Stimulated activated CD4-positive, alpha-beta T cell treated with anti-CD3 and anti-CD28 coated beads, Interleukin-12 subunit alpha, Interleukin-12 subunit beta, amount 100 ng/mL, for 48 hours (primary cell): Measurements from ENCODE around the gene MGAM2.

Experiments
- DNase-seq, 3 donors: peaks; one replicate each; pipeline ENCODE4 v3.0.0-alpha.2; 2020; ENCODE audit warnings: low read depth in 2 of 3, low spot score in 1 of 3

MGAM2 gene

DNA sequence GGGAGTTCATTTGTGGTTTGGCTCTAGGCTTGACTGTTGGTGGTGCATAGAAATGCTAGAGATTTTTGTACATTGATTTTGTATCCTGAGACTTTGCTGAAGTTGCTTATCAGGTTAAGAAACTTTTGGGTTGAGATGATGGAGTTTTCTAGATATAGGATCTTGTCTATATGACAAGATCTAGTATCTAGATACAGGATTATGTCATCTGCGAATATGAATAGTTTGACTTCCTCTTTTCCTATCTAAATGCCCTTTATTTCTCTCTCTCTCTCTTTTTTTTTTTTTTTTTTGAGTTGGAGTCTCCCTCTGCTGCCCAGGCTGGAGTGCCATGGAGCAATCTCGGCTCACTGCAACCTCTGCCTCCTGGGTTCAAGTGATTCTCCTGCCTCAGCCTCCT is 62.9 kb downstream of the MGAM2 start:
- no peak for DNase-seq

DNA sequence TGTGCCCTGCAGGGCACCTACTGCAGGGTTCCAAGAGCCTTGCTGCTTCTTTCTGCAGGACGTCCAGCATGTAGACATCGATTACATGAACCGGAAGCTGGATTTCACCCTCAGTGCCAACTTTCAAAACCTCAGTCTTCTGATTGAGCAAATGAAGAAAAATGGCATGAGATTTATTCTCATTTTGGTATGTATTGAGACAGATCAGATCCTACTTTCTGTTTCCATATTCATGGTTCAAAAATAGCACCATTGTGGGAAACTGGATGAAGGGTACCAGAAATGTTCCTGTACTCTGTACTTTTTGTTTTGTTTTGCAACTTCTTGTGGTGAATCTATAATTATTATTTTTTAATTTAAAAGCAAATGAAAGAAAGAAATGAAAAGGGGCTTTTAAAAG is 64.1 kb downstream of the MGAM2 start:
- no peak for DNase-seq

DNA sequence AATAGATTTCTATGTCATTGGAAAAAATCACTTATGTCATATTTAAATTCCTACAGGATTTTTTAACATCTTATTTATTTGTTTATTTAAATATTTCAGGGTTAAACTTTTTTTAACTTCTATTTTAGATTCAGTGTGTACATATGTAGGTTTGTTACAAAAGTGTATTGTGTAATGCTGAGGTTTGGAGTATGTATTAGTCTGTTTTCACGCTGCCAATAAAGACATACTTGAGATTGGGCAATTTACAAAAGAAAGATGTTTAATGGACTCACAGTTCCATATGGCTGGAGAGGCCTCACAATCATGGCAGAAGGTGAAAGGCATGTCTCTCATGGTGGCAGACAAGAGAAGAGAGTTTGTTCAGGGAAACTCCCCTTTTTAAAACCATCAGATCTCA is 65.4 kb downstream of the MGAM2 start:
- no peak for DNase-seq

DNA sequence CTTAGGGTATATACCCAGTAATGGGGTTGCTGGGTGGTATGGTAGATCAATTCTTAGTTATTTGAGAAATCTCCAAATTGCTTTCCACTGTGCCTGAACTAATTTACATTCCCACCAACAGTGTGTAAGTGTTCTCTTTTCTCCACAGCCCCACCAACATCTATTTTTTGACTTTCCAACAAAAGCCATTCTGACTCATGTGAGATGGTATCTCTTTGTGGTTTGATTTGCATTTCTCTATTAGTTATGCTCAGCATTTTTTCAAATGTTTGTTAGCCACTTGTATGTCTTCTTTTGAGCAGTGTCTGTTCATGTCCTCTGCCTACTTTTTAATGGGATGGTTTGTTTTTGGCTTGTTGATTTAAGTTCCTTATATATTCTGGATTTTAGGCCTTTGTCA is 66.4 kb downstream of the MGAM2 start:
- no peak for DNase-seq

DNA sequence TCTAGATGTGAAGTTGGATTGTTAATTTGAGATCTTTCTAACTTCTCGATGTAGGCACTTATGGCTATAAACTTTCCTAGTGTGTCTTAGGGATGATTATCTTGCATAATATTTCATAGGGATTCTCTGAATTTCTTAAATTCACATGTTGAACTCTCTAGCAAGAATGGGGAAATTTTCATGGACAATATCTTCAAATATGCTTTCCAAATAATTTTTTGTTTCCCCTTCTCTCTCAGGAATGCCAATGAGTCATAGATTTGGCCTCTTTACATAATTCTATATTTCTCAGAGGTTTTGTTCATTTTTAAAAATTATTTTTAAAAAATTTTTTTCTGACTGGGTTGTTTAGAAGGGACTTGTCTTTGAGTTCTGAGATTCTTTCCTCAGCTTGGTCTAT is 68.9 kb downstream of the MGAM2 start:
- no peak for DNase-seq

DNA sequence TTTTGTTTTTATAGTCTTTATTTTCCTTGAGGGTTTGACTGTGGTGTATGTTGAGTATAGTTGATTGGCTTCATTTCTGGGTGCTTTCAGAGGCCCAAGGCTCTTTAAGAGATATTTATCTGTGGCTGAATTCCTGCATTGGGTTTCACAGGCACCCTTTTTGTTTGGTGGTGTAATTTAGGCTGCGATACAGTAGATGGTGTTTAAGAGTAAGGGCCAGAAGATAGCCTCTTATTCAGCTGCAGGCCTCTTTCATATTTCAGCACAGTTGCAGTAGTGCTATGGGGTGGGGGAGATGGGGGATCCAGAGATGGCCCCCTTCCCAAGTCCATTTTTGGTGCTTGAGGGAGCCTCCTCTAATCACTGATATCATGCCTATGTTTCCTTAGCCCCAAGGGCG is 69.7 kb downstream of the MGAM2 start:
- no peak for DNase-seq

DNA sequence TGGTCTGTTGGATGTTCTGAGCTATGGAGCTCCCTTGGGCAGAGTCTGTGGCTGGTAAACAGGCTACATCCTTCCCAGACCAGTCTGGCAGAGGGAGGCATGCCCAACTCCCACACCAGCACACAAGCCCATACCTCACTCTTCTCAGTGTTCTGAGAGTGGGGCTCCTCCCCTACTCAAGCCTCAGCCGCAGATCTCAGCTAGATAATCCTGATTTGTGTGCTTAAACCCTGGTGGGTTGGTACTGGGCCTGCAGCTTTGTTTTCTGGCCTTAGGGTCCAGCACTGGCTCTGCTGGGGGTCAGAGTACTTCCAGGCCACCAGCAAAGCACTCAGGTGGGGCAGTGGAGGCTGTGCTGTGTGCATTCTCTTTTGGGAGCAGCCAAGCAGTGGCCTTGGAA is 70.4 kb downstream of the MGAM2 start:
- DNase-seq: no peak

DNA sequence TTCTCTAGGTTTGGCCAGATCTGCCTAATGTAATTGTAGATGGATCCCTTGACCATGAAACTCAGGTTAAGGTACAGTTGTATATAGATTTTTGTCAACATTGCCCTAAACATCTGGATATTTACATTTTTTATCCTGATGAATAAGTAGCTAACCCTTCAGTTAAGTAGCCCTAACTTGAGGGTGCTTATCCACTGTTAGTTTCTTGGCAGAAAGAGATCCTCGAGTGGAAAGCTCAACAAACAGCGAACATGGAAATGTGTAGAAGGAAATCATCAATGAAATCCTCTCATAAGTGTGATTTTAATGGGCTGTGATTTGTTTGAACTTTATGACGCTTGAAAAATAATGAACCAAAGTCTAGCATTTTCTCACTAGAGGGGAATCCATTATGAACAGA is 73.6 kb downstream of the MGAM2 start:
- no peak for DNase-seq

DNA sequence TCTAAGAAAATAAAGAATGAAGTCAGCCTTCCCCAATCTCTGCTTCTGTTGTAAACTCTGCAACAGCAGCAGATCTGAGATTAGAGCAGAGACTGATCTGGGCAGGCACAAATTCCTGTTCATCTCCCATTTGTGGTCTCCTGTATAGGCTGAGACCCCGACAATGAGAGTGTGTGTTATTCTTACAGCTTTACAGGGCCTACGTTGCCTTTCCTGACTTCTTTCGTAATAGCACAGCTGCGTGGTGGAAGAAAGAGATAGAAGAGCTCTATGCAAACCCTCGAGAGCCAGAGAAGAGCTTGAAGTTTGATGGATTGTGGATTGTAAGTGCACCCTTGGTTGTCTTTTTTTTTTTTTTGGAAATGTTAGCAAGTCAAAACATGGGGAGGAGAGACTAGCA is 74.3 kb downstream of the MGAM2 start:
- no peak for DNase-seq

DNA sequence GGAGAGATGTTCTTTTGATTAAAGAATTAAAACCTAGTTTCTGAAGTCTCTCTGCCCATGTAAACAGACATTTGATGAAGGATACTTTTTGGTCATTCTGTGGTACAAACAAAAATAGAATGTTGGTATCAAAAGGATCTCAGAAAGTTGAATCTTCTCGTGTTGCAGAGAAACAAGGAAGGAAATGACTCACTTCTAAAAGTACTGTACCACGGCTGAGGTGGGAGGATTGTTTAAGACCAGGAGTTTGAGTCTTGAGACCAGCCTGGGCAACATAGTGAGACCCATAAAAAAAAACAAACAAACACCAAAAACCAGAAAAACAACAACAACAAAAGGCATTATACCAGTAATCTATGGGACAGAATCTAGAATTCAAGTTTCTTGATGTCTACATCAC is 76.6 kb downstream of the MGAM2 start:
- DNase-seq: no peak

DNA sequence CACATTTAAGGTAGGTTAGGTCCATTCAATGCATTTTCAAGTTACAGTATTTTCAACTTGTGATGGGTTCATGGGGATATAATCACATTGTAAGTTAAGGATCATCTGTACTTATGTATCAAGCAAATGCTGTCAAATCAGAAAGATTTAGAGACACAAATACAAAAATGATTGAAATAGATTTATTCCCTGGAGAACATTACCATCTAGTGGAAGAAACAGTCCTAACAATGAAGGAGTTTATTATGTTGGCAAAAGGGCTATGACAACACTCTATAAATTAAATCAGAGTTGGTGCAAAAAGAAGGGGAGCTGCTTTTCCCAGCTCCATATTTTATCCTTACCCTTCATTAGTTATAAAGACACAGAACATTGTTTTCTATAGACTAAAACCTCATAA is 77.3 kb downstream of the MGAM2 start:
- no peak for DNase-seq

DNA sequence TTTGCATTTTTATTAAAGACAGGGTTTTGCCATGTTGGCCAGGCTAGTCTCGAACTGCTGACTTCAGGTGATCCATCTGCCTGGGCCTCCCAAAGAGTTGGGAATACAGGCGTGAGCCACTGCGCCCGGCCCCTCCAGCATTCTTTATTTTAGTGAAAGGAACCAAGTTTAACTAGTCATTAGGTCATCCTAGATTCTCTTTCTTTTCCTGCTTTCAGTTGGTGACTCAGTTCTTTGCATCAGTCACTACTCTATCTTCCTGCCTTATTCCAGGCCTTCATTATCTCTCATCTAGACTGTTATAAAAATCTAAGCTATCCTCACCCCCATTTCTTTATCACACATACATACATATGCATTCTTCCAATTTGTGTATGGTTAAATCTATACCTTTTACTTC is 82.7 kb downstream of the MGAM2 start:
- no peak for DNase-seq

DNA sequence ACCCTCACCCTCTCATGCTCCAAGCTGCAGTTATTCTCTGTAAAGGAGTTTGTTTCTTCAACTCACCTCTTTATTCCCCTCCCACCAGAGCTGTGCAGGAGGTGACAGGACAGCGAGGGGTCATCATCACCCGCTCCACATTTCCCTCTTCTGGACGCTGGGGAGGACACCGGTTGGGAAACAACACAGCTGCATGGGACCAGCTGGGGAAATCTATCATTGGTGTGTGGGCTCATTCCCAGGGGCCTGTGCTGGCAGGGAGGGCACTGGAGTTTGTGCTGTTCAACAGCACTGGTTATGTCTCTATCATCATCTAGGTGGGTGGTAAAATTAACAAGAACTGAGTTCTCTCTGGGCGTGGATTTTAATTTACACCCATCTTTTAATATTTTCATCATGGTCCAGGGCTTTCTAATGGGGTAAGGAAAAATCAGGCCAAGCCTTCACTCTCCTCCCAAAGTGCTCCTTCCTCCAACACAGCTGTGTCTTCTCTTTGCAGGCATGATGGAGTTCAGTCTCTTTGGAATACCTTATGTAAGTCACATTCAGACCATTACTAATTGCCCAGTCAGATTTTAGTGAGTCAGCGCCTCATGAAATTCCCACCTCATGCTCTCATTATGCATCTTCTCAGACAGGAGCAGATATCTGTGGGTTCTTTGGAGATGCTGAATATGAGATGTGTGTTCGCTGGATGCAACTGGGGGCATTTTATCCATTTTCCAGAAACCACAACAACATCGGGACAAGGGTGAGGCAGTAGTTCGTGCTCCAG is 84.7 kb downstream of the MGAM2 start:
- no peak for DNase-seq

DNA sequence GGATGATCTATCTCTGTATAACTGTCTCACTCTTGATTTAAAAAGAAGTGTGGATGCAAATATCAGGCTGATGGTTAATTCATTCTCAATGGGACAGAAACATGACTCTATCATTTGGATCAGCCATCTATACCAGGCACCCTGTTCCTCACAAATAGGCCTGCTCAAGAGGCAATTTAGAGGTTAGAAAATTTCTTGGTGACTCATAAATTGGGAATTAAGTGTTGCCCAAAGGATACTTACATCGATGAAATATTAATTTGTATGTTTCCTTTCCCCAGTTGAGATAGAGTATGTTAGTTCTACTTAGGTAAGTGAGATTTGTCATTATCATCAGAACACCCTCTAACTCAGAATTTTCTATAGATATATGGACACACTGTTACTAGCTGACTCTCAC is 88.7 kb downstream of the MGAM2 start:
- no peak for DNase-seq

DNA sequence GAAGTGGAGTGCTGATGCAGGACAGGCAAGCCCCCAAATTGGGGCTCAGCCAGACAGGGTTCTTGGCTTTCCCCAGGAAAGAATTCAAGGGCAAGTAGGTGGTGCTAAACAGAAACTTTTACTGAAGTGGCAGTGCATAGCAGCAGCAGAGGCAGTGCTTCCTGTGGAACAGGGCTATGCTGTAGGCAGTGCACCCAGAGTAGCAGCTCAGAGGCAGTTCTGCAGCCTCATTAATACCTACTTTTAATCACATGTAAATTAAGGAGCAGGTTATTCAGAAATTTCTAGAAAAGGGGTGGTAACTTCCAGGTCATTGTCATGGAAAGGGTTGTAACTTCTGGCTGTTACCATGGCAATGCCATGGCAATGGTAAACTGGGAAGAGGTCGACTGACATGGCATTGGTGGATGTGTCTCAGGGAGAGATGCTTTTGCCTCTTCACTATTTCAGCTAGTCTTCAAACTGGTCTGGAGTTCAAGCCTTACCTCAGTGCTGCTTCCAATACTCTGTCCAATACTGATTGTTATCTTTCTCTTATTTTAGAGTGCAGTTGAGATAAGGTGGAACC is 117.1 kb downstream of the MGAM2 start:
- DNase-seq: no peak

DNA sequence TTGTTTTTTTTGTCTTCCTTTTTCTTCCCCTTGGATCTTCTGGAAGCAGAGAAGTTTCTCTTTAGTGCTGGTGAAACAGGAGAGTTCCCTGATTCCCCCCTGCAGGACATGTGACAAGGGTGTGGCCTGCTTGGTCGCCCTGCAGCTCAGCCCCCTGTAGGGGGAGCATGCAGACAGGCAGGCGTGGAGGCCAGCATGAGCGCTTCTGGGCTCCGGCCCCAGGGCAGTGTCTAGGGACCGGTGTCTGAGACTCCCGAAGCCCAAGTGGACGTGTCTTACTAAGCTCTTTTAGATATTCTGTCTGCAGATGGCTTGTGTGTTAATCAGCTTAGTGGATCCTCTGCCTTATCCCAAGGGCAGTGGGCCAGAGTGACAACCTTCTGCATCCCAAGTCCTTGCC is 120.2 kb downstream of the MGAM2 start:
- no peak for DNase-seq

DNA sequence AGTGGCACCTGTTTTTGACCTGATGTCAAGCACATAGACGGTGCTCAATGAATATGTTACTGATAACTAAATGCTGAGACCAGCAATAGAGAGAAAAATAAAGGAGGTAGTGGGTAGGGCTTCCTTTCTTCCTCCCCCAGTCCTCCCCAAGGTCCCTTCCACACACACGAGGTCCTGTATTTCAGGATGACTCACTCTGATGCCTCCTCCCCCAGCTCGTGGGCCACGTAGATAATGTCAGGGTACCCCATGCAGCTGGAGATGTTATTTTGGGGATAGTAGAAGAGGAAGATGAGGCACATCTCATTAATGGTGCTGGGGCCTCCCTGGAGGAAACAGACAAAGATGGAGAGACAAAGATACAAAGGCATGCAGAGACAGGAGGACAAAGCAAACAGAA is 129.0 kb downstream of the MGAM2 start:
- no peak for DNase-seq

DNA sequence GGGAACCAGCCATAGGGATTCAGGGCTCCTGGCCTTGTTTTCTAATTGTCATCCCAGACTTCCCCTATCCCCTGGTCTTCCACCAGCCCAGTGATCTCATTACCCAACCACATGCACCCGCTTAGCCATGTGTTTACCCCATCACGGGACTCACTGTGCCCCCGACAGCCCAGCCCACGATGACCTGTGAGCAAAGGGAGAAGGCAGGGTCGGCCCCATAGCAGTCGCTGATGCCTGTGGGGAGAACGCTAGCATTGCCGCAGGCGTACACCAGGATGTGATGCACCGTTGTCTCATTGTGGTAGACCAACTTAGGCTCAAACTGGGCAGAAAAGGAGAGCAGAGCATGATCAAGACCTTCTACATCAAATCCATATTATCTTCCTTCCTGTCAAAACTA is 132.3 kb downstream of the MGAM2 start:
- DNase-seq: no peak

DNA sequence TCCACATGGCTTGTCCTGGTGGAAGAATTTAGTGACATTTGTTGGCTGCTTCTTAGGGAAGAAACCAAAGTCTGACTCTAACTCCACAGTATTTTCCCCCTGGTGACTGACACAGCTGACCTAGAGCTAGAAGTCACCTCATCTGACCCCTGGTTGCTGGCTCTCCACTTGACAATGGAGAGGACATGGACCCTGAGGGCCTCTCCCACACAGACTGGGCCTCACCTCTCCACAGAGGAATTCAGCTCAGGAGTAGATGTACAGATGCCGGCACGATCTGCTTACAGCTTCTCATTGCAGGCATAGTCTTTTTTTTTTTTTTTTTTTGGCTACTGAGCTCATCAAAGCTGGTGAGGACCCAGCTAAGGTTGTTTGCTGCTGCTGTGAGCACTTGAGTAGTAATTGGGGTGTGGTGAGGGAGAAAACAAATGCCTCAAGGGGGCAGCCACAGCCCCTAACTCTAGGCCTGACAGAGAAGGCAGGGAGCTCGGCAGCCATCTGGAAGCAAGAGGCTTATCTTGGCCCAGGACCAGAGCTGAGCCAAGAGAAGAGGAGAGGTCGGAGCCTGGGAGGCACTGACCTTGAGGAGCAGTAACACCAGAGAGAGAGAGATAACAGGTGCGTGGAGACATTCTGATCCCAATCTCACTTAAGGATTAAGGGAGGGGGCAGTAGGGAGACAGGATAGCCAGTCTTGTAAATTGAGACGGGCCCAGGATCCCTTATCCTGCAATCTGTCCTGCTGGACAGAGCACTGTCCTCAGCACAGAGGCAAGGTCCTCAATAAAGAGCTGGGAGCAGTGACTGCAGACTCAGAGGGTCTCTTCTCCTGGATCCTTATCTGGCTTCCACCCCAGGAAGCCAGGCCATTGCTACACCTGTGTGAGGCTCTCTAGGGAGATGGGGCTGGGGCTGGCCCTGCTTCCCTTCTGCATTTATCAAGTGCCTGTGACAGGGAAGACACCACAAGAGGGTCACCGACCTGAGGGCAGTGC is 136.9 kb downstream of the MGAM2 start:
- DNase-seq: no peak

DNA sequence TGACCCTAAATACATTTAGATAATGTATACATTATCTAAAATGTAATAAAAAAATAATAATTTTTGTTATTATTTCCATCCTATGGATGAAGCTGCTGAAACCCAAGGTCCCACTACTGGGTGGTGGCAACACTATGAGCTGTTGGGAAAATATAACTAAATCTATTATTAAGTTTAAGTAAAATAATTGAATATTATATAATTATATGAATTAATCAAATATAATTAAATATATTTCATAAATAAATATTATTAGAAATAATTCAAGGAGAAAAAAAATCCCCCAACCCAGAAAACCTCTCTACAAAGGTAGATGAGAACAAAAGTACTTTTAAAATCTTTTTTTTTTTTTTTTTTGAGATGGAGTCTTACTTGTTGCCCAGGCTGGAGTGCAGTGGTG is 138.4 kb downstream of the MGAM2 start:
- DNase-seq: no peak

DNA sequence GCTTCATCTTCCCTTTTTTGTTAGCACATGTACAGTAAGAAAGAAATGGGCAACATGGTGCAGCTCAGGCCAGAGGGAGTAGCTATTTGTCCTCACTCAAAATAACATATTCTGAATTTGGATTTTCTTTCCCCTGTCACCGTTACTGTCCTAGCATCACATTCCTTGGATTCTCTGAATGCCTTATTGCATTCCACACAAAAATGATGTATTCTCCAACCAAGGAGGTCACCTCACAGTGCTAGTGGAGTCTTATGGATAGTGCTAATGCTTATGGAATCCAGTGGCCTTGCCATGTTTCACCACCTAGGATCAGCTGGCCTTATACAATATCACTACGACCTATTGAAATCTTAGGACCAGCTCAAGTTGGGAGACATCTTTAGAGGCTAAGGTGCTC is 139.2 kb downstream of the MGAM2 start:
- DNase-seq: no peak

DNA sequence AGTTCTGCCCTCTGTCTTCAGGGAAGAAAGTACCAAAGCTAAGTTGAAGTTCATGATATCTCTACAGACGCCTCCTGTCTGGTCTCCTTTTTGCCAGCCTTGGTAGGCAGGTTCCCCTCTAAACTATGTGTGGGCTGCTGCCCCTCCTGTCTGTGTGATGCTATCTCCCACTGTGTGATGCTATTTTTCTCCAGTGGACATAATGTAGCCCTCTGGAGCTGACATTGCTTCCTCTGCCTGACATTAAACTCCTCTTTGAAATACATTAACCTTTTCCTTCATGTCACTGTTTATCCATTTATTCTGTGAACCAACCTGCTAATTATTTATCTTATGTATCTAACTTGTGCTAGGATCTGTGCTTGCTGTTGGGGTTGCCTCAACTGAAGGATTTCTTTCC is 146.4 kb downstream of the MGAM2 start, which contains the start of gene PRSS58:
TSS of gene PRSS58 (minus strand) at position 101 of the 400 bp plus-strand sequence. CDS start 351 bp downstream, outside the sequence.
- DNase-seq: no peak
